RPMI8226 (cell line): ENCODE results near the gene SGPP1.
"Not testable (repeated sequence)": the region's sequence is repeated elsewhere in the genome, so short reads cannot be mapped to it uniquely, and the experiment has no call there.

Source experiments
- DNase-seq: peaks from one replicate; pipeline ENCODE4 v3.0.0-alpha.2; 2015

Gene SGPP1

GRCh38 chr14:63672417-63673180, 55.3 kb downstream of the SGPP1 start:
- DNase-seq: no peak

- DNase-seq: no peak
These were observed 55.9 kb downstream of the SGPP1 start for GRCh38 chr14:63671987-63672386.

- no peak for DNase-seq
These were observed 57.2 kb downstream of the SGPP1 start for GRCh38 chr14:63670692-63671091.

DNA sequence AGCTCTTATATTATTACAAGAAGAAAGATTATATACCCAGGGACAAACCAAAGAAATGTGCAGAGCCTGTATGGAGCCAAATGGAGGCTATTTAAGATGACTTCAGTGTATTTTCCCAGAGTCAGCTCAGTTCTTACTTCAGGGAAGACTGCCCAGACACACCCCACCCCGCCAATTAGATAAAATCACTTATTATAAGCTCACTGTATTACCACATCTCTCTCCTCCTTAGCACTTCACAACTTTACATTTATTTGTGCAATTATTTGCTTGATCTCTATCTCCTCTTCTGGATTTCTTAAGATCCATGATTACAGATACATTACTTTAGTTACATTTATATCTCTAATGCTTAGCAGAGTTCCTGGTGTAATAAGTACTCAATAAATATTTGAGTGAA, 61.5 kb downstream of the SGPP1 start:
- no peak for DNase-seq

- DNase-seq: peak; percentile 9
These were observed 64.2 kb downstream of the SGPP1 start for GRCh38 chr14:63663428-63664341.

DNA sequence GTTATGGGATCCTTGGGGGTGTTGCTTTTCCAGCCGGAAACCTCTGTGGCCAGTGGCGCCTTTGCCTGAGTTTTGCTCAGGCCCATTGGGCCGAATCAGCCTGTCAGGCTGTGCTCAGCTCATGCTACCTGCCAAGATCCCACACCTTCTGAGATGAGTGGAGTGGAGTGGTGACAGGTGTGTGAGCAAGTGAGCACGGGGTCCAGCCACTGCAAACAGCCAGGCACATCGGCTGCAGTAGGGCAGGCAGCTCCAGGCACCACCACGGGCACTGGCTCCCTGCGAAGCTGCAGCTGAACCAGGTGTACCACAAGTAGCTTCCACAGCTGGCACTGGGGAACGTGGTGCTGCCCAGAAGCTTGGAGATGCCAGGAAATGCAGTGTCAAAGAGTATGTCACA, 65.1 kb downstream of the SGPP1 start:
- no peak for DNase-seq

GRCh38 chr14:63661881-63662280, 66.0 kb downstream of the SGPP1 start:
- DNase-seq: not testable (repeated sequence)

DNA sequence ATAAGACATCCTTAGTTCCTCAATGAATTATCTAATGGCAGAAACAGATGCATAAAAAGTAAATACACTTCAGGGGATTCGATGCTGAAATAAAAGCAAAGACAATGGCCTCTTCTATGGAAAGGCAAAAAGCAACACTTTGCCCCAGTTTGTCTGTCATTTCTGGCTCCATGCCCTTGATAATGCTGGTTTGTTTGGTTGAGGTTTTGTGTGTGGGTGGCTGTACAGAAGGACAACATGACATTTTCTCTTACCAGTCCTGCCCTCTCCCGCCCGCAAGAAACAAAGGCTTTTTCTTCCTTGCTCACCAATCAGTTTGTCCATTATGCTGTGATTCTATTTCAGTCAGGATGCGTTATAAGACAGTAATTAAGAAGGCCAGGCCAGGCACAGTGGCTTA, 68.1 kb downstream of the SGPP1 start:
- DNase-seq: no peak

- peak; percentile 25 for DNase-seq
These were observed 71.7 kb downstream of the SGPP1 start for GRCh38 chr14:63656194-63656593.

DNA sequence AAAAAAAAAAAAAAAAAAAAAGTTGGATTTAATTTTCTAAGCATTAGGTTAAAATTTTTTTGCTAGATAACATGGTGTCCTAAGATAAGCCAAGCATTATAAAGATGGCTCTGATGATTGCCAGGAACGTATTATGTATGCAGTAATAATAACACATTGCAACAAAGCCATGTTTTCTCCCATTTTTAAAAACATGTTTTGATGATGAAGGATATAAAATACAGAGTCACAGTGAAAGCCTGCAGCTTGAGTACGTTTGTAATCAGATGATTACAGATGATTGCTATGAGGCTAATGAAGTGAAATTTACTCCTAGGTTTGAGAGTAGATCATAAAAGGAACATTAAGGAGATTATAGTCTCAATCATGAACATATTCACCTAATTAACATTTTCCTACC, 72.9 kb downstream of the SGPP1 start:
- no peak for DNase-seq

DNA sequence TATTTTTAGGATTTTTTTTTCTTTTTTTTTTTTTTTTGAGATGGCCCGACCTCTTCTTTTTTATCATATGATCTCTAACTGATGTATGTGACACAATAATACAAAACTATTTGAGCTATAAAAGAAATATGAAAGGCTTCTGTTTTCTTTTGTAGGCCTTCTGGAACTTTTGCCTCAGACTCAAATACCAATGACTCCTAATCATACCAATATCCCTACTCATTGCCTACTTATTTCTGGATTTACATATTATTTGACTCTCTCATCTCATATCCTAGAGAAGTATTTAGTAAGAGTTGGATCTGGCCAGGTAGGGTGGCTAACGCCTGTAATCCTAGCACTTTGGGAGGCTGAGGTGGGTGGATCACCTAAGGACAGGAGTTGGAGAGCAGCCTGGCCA, 73.5 kb downstream of the SGPP1 start:
- DNase-seq: no peak

- DNase-seq: no peak
These were observed 75.5 kb downstream of the SGPP1 start for GRCh38 chr14:63652406-63652805.

GRCh38 chr14:63650256-63650952, 77.5 kb downstream of the SGPP1 start:
- no peak for DNase-seq

GRCh38 chr14:63647696-63648410, 80.0 kb downstream of the SGPP1 start:
- DNase-seq: no peak

GRCh38 chr14:63644741-63645140, 83.1 kb downstream of the SGPP1 start:
- no peak for DNase-seq

DNA sequence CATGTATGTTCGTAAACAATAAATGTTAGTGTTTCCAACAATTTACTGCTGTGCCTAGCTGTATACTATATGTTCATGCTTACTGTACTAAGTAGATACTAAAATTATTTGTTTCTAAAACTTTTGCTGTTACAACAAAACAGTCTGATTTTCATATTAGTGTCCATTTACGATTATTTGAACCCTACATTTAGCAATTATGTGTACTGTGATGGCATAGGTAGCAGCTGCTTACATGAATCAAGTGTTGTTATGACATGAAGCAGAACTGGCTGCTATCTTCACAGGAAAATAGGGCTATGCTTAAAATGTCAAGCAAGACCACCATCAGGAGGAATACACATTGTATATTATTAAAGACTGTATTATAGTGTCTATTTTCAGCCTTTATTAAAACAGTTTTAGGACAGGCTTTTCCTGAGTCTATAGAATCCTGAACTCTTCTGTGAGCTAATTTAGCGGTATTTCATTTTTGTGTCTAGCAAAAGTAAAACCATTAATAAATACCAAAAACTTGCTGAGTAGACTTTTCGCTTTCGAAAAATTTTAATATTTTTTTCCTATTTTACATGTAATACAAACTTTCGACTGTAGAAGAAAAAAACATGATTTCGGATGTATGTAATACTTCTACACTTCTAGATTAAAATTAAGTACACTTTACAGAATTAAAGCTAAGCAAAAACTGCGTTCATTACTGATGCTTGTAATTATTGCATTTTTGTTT, 85.0 kb downstream of the SGPP1 start:
- DNase-seq: no peak

DNA sequence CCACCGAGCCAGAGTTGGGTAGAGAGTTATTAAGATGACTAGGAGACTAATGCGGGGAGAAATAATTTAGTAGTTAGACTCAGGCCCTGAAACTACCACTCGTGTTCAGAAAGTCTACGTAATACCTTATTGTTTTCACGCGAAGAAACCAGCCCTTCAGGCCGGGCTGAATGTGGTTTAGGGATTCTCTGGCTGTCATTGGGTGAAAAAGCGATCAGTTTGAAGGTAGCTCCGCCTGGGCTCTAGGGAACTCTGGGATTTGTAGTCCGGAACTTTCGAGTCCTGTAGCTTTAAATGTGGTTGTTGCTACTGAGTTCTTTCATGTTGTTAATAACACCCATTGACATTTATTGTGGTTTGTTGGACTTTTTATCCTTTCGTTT, 85.6 kb downstream of the SGPP1 start:
- peak; percentile 89 for DNase-seq

DNA sequence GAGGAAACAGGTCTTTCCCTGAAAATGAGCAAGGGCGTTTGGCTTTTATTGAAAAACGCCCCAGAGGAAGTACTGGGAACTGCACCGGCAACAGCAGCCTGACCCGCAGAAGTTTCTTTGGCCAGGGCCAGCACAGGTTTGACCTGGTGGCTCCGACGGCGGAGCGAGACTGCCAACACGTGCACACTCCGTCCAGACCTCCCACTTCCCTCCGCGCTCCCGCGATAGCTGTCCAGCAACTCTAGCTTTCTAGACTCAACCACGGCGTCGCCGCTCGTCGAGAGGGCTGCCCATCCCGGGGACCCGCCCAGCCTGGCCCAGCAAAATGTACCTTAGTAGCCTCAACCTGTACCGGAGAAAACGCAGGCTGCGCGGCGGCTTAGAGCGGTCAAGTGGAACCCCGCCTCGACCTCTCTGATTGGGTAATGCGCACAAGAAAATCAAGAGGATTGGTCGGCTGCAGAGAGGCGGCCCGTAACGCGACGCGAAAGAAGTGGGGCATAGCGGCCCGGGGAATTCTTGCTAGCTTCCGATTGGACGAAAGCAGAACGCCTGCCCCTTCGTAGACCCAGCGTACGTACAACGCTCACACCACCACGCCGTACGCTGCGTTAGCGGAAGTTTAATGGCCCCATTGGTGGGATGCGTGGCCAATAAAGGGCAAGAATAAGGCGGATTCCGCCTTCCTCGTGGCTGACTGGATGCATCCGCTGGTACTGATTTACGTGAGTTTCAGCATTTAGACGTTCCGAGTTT, 86.2 kb downstream of the SGPP1 start, which contains the start of gene WDR89:
WDR89 (minus strand) TSS at position 399 of the 756 bp plus-strand sequence. CDS start 41,929 bp downstream, outside the sequence.
- DNase-seq: peak; percentile 96

GRCh38 chr14:63638493-63638892, 89.4 kb downstream of the SGPP1 start:
- DNase-seq: no peak

DNA sequence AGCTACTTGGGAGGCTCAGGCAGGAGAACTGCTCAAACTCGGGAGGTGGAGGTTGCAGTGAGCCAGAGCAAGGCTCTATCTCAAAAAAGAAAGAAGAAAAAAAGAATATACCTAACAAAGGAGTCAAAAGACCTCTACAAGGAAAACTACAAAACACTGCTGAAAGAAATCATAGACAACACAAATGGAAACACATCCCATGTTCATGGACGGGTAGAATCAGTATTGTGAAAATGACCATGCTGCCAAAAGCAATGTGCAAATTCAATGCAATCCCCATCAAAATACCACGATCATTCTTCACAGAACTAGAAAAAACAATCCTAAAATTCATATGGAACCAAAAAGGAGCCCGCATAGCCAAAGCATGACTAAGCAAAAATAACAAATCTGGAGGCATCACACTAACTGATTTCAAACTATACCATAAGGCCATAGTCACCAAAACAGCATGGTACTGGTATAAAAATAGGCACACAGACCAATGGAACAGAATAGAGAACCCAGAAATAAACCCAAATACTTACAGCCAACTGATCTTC, 91.7 kb downstream of the SGPP1 start:
- DNase-seq: not testable (repeated sequence)
